H9 (cell line): ENCODE results near the gene ZSCAN31. TPM values are rescaled to one million over a fixed set of nuclear protein-coding genes. Genes with fewer than 3 reads are reported as not detected.
A peak's percentile ranks its signal among the peaks of the same experiment; 100 is the strongest.

ENCODE experiments used
- DNase-seq: peaks from one replicate; pipeline ENCODE4 v3.0.0-alpha.2; 2017
- H2AFZ ChIP-seq: one replicate; pipeline ENCODE4 v1.6.1; 2013; ENCODE audit warnings: mild to moderate bottlenecking, low read length, control low read depth, moderate library complexity
- H2AK5ac ChIP-seq: 2 replicates; pipeline ENCODE4 v1.6.1; 2013; ENCODE audit warnings: low read length, control low read depth, mixed read lengths; ENCODE audit not compliant: insufficient read length
- H2BK120ac ChIP-seq: one replicate; pipeline ENCODE4 v1.6.1; 2013; ENCODE audit warnings: low read depth, mild to moderate bottlenecking, low read length, control low read depth, inconsistent platforms; ENCODE audit not compliant: poor library complexity, severe bottlenecking
- H2BK12ac ChIP-seq: 2 replicates; pipeline ENCODE4 v1.6.1; 2013; ENCODE audit warnings: low read length, control low read depth, mixed read lengths, low read depth; ENCODE audit not compliant: insufficient read length
- H2BK15ac ChIP-seq: 2 replicates; pipeline ENCODE4 v1.6.1; 2013; ENCODE audit warnings: low read depth, low read length, control low read depth
- H2BK20ac ChIP-seq: one replicate; pipeline ENCODE4 v1.6.1; 2013; ENCODE audit warnings: low read depth, mild to moderate bottlenecking, low read length, control low read depth, inconsistent platforms; ENCODE audit not compliant: poor library complexity, severe bottlenecking
- H2BK5ac ChIP-seq: 2 replicates; pipeline ENCODE4 v1.6.1; 2013; ENCODE audit warnings: low read length, control low read depth, mixed read lengths; ENCODE audit not compliant: insufficient read length
- H3K14ac ChIP-seq: 2 replicates; pipeline ENCODE4 v1.6.1; 2013; ENCODE audit warnings: low read length, control low read depth; ENCODE audit not compliant: insufficient read depth
- H3K18ac ChIP-seq: 2 replicates; pipeline ENCODE4 v1.6.1; 2013; ENCODE audit warnings: low read depth, mild to moderate bottlenecking, mixed read lengths, low read length, control low read depth; ENCODE audit not compliant: insufficient read length
- H3K23ac ChIP-seq: 2 replicates; pipeline ENCODE4 v1.6.1; 2013; ENCODE audit warnings: low read length, control low read depth, mixed read lengths, low read depth; ENCODE audit not compliant: insufficient read length
- H3K23me2 ChIP-seq: 2 replicates; pipeline ENCODE4 v1.6.1; 2013; ENCODE audit warnings: low read depth, mild to moderate bottlenecking, mixed read lengths, low read length, control low read depth; ENCODE audit not compliant: insufficient read length, poor library complexity, severe bottlenecking
- H3K27ac ChIP-seq: 2 replicates; pipeline ENCODE4 v1.5.1; 2013; ENCODE audit warnings: low read length, control low read depth, mixed read lengths, low read depth; ENCODE audit not compliant: insufficient read length
- H3K27me3 ChIP-seq: 2 replicates; pipeline ENCODE4 v1.6.1; 2013; ENCODE audit warnings: low read length, control low read depth, inconsistent platforms; ENCODE audit not compliant: insufficient read depth
- H3K4ac ChIP-seq: 2 replicates; pipeline ENCODE4 v1.6.1; 2013; ENCODE audit warnings: low read depth, mild to moderate bottlenecking, control low read depth, inconsistent platforms, low read length, moderate library complexity
- H3K4me1 ChIP-seq: 2 replicates; pipeline ENCODE4 v1.6.1; 2013; ENCODE audit warnings: low read length, control low read depth, inconsistent platforms; ENCODE audit not compliant: insufficient read depth
- H3K4me2 ChIP-seq: 2 replicates; pipeline ENCODE4 v1.6.1; 2013; ENCODE audit warnings: low read length, control low read depth, mixed read lengths; ENCODE audit not compliant: insufficient read length, insufficient read depth
- H3K56ac ChIP-seq: 2 replicates; pipeline ENCODE4 v1.6.1; 2013; ENCODE audit warnings: low read depth, mild to moderate bottlenecking, mixed read lengths, low read length, control low read depth; ENCODE audit not compliant: insufficient read length
- H3K79me1 ChIP-seq: 2 replicates; pipeline ENCODE4 v1.6.1; 2013; ENCODE audit warnings: low read depth, mild to moderate bottlenecking, moderate library complexity, low read length, control low read depth, inconsistent platforms; ENCODE audit not compliant: insufficient read depth, poor library complexity, severe bottlenecking
- H3K79me2 ChIP-seq: 2 replicates; pipeline ENCODE4 v1.6.1; 2013; ENCODE audit warnings: low read length, control low read depth, inconsistent platforms; ENCODE audit not compliant: insufficient read depth
- H3K9ac ChIP-seq: 2 replicates; pipeline ENCODE4 v1.6.1; 2013; ENCODE audit warnings: low read length, control low read depth, mixed read lengths; ENCODE audit not compliant: insufficient read length; ENCODE audit errors: extremely low read depth
- H3K9me3 ChIP-seq: one replicate; pipeline ENCODE4 v1.6.1; 2013; ENCODE audit warnings: low read depth, low read length, inconsistent platforms; ENCODE audit not compliant: control insufficient read depth
- H3T11ph ChIP-seq: one replicate; pipeline ENCODE4 v1.6.1; 2013; ENCODE audit warnings: mild to moderate bottlenecking, low read length, control low read depth, inconsistent platforms
- H4K20me1 ChIP-seq: one replicate; pipeline ENCODE4 v1.6.1; 2013; ENCODE audit not compliant: control insufficient read depth, insufficient read length, insufficient read depth
- H4K5ac ChIP-seq: 2 replicates; pipeline ENCODE4 v1.6.1; 2013; ENCODE audit warnings: low read depth, mild to moderate bottlenecking, mixed read lengths, low read length, control low read depth; ENCODE audit not compliant: insufficient read length
- H4K8ac ChIP-seq: replicated peaks from 2 replicates; pipeline ENCODE4 v1.6.1; 2013; ENCODE audit warnings: low read length, control low read depth, mixed read lengths, low read depth; ENCODE audit not compliant: insufficient read length
- H4K91ac ChIP-seq: 2 replicates; pipeline ENCODE4 v1.6.1; 2013; ENCODE audit warnings: low read depth, mild to moderate bottlenecking, moderate library complexity, mixed read lengths, low read length, control low read depth; ENCODE audit not compliant: insufficient read length
- H3K27ac Mint-ChIP-seq, 3 experiments: 2 replicates in 2 of 3; 3 replicates in 1 of 3; pipeline ENCODE4 v1.8.0; 2020 to 2021; ENCODE audit warnings: mixed read lengths in 3 of 3, mild to moderate bottlenecking in 1 of 3, moderate library complexity in 1 of 3
- H3K27me3 Mint-ChIP-seq: 2 replicates; pipeline ENCODE4 v1.8.0; 2021; ENCODE audit warnings: low read depth, mild to moderate bottlenecking, moderate library complexity, mixed read lengths
- H3K36me3 Mint-ChIP-seq, 3 experiments: 2 replicates in 2 of 3; 3 replicates in 1 of 3; pipeline ENCODE4 v1.8.0; 2020 to 2021; ENCODE audit warnings: low read depth in 3 of 3, mixed read lengths in 3 of 3; ENCODE audit not compliant: insufficient read depth in 1 of 3
- H3K4me1 Mint-ChIP-seq, 2 experiments: 2 replicates each; pipeline ENCODE4 v1.8.0; 2020; ENCODE audit warnings: mixed read lengths in 2 of 2
- H3K4me3 Mint-ChIP-seq, 2 experiments: 2 replicates in 1 of 2; 3 replicates in 1 of 2; pipeline ENCODE4 v1.8.0; 2020 to 2021; ENCODE audit warnings: mild to moderate bottlenecking in 2 of 2, mixed read lengths in 2 of 2, moderate library complexity in 1 of 2
- H3K9me3 Mint-ChIP-seq, 2 experiments: 2 replicates in 1 of 2; 3 replicates in 1 of 2; pipeline ENCODE4 v1.8.0; 2020; ENCODE audit warnings: mild to moderate bottlenecking in 2 of 2, mixed read lengths in 2 of 2, moderate library complexity in 1 of 2
- CTCF ChIP-seq: fragments of 200-600 bp; sonication (generic); conservative IDR thresholded peaks from 3 replicates; pipeline ENCODE4 v1.8.0; 2021; ENCODE audit warnings: antibody characterized with exemption, mild to moderate bottlenecking
- WGBS: extraction: QIAGEN DNeasy Blood & Tissue Kit; methylation state at CpG from one replicate; pipeline ENCODE4 v1.1.7; 2013; ENCODE audit warnings: missing lambda C conversion rate, low lambda C conversion rate, mixed read lengths; ENCODE audit not compliant: insufficient read length; ENCODE audit errors: extremely low coverage; 5-methylcytosine and 5-hydroxymethylcytosine counted together
- total RNA-seq: library from RNA; stranded (reverse); gene quantifications from 2 replicates; pipeline ENCODE4 v1.2.1, GENCODE V29; 2021

The ZSCAN31 gene
- total RNA-seq, 1 experiment from 2014 or later, result 7.1 TPM

GRCh38 chr6:28384143-28384533 is 48.2 kb upstream of the ZSCAN31 start:
- H3K4me3 Mint-ChIP-seq, result peak overlapping the region; percentile 74 to 83; a peak in 3 of 5 replicates
- H3K27ac Mint-ChIP-seq, result peak overlapping the region in 1 of 3 experiments; percentile 99; a peak in 3 of 7 replicates
- no peak overlapping the region for H2AFZ ChIP-seq
- no peaks in the 10 kb centered on the region for H3K27me3 ChIP-seq
- TF ChIP-seq CTCF, result no peak
- peaks cover 5% of the 10 kb centered on the region for H3K23me2 ChIP-seq
- no peak overlapping the region for H2BK20ac ChIP-seq
- no peak overlapping the region for H3K9ac ChIP-seq
- no peak overlapping the region for H4K5ac ChIP-seq
- H3K14ac ChIP-seq, result no peak overlapping the region
- no peaks in the 10 kb centered on the region for H4K20me1 ChIP-seq
- no peaks in the 10 kb centered on the region for H3K79me1 ChIP-seq
- H3K27ac ChIP-seq, result no peak overlapping the region
- H3K36me3 Mint-ChIP-seq, result peaks cover 21 to 64% (median 53%) of the 10 kb centered on the region in 3 experiments; a peak in 6 of 7 replicates
- no peak overlapping the region for H3K4ac ChIP-seq
- no peak overlapping the region for H2BK15ac ChIP-seq
- H2BK120ac ChIP-seq, result no peak overlapping the region
- H3K9me3 Mint-ChIP-seq, result no peaks in the 10 kb centered on the region; a peak in 1 of 5 replicates
- no CpG with 5 or more reads among the region's 2 CpGs for WGBS
- H3K9me3 ChIP-seq, result no peaks in the 10 kb centered on the region
- no peak overlapping the region for H3K18ac ChIP-seq
- H3K23ac ChIP-seq, result no peak overlapping the region
- H2BK5ac ChIP-seq, result no peak overlapping the region
- no peak overlapping the region for H2AK5ac ChIP-seq
- no peak overlapping the region for H2BK12ac ChIP-seq
- peaks cover 11 to 17% of the 10 kb centered on the region in 2 experiments for H3K4me1 Mint-ChIP-seq
- DNase-seq, result no peak
- no peaks in the 10 kb centered on the region for H3K79me2 ChIP-seq
- no peaks in the 10 kb centered on the region for H3K27me3 Mint-ChIP-seq
- peak overlapping the region; percentile 80 for H3K4me2 ChIP-seq
- H3K56ac ChIP-seq, result no peak overlapping the region
- H3K4me1 ChIP-seq, result no peaks in the 10 kb centered on the region
- no peak overlapping the region for H4K91ac ChIP-seq
- no peak overlapping the region for H3T11ph ChIP-seq
- no peak overlapping the region for H4K8ac ChIP-seq
